HepG2 (cell line): ENCODE results near the gene ALDH2. TPM values are rescaled to one million over a fixed set of nuclear protein-coding genes. Genes with fewer than 3 reads are reported as not detected.

Experiments used
- ATF6 ChIP-seq: sonication (generic); formaldehyde crosslinking; conservative IDR thresholded peaks from 2 replicates; pipeline ENCODE4 v1.4.0; 2020; ENCODE audit warnings: missing genetic modification reagents
- BRD4 ChIP-seq: sonication (generic); formaldehyde crosslinking; IDR thresholded peaks from 2 replicates; pipeline ENCODE4 v1.4.0; 2020; ENCODE audit warnings: missing genetic modification reagents
- CAMTA2 ChIP-seq: sonication (generic); formaldehyde crosslinking; IDR thresholded peaks from 2 replicates; pipeline ENCODE4 v1.4.0; 2020; ENCODE audit warnings: mild to moderate bottlenecking, missing genetic modification reagents, borderline replicate concordance
- CHD4 ChIP-seq: fragments of 200-600 bp; sonication (generic); IDR thresholded peaks from 2 replicates; pipeline ENCODE4 v1.7.0; 2017; ENCODE audit warnings: mild to moderate bottlenecking, low read length, borderline replicate concordance
- CREM ChIP-seq, 2 experiments: sonication (generic) in 1 of 2; formaldehyde crosslinking in 1 of 2; IDR thresholded peaks; 2 replicates each; pipeline versions ENCODE4 v1.4.0 to v1.6.1; 2016 to 2020; ENCODE audit warnings: antibody characterized with exemption in 1 of 2, mild to moderate bottlenecking in 1 of 2, missing genetic modification reagents in 1 of 2
- DMTF1 ChIP-seq: sonication (generic); formaldehyde crosslinking; IDR thresholded peaks from 2 replicates; pipeline ENCODE4 v1.4.0; 2020; ENCODE audit warnings: mild to moderate bottlenecking, missing genetic modification reagents
- HDAC6 ChIP-seq: fragments of 200-600 bp; sonication (generic); IDR thresholded peaks from 2 replicates; pipeline ENCODE4 v1.7.0; 2017; ENCODE audit warnings: mild to moderate bottlenecking, antibody characterized with exemption, low read length, low read depth
- NR1H2 ChIP-seq: sonication (generic); formaldehyde crosslinking; IDR thresholded peaks from 2 replicates; pipeline ENCODE4 v1.8.1; 2022; ENCODE audit warnings: low read depth, missing genetic modification reagents, borderline replicate concordance
- PITX1 ChIP-seq: sonication (generic); formaldehyde crosslinking; IDR thresholded peaks from 2 replicates; pipeline ENCODE4 v1.5.1; 2020; ENCODE audit warnings: mild to moderate bottlenecking, missing genetic modification reagents
- POGK ChIP-seq: sonication (generic); formaldehyde crosslinking; conservative IDR thresholded peaks from 2 replicates; pipeline ENCODE4 v1.8.0; 2022; ENCODE audit warnings: mild to moderate bottlenecking, moderate library complexity, missing genetic modification reagents
- POLR2A ChIP-seq, 2 experiments: IDR thresholded peaks; 2 replicates each; pipeline ENCODE4 v1.6.1; 2011; ENCODE audit warnings: low read depth in 2 of 2, low read length in 2 of 2, mild to moderate bottlenecking in 1 of 2, moderate library complexity in 1 of 2; ENCODE audit not compliant: insufficient read depth in 1 of 2
- RCOR2 ChIP-seq: IDR thresholded peaks from 2 replicates; pipeline ENCODE4 v1.6.1; 2016; ENCODE audit warnings: missing biosample characterization, missing genetic modification reagents
- SCMH1 ChIP-seq: sonication (generic); formaldehyde crosslinking; IDR thresholded peaks from 2 replicates; pipeline ENCODE4 v1.9.0; 2021; ENCODE audit warnings: missing genetic modification reagents, mild to moderate bottlenecking, borderline replicate concordance
- SPEN ChIP-seq: sonication (generic); formaldehyde crosslinking; IDR thresholded peaks from 2 replicates; pipeline ENCODE4 v1.5.1; 2020; ENCODE audit warnings: low read depth, mild to moderate bottlenecking, missing genetic modification reagents
- XRCC5 ChIP-seq: fragments of 200-400 bp; formaldehyde crosslinking; optimal IDR thresholded peaks from 2 replicates; pipeline ENCODE3; 2017; ENCODE audit warnings: mild to moderate bottlenecking, low read length
- ZBTB8A ChIP-seq: sonication (generic); formaldehyde crosslinking; IDR thresholded peaks from 2 replicates; pipeline ENCODE4 v1.4.0; 2020; ENCODE audit warnings: mild to moderate bottlenecking, low read depth, missing genetic modification reagents, borderline replicate concordance
- ZFP41 ChIP-seq: sonication (generic); formaldehyde crosslinking; IDR thresholded peaks from 2 replicates; pipeline ENCODE4 v1.4.0; 2020; ENCODE audit warnings: mild to moderate bottlenecking, missing genetic modification reagents, borderline replicate concordance
- ZNF34 ChIP-seq: sonication (generic); formaldehyde crosslinking; IDR thresholded peaks from 2 replicates; pipeline ENCODE4 v1.4.0; 2020; ENCODE audit warnings: mild to moderate bottlenecking, missing genetic modification reagents, borderline replicate concordance
- ZNF484 ChIP-seq: sonication (generic); formaldehyde crosslinking; IDR thresholded peaks from 2 replicates; pipeline ENCODE4 v1.5.1; 2020; ENCODE audit warnings: mild to moderate bottlenecking, low read depth, missing genetic modification reagents, borderline replicate concordance
- ZNF530 ChIP-seq: sonication (generic); formaldehyde crosslinking; IDR thresholded peaks from 2 replicates; pipeline ENCODE4 v1.5.0; 2020; ENCODE audit warnings: low read depth, mild to moderate bottlenecking, missing genetic modification reagents
- ZNF747 ChIP-seq: sonication (generic); formaldehyde crosslinking; IDR thresholded peaks from 2 replicates; pipeline ENCODE4 v1.8.1; 2023; ENCODE audit warnings: missing genetic modification reagents, mild to moderate bottlenecking, borderline replicate concordance
- polyA plus RNA-seq, 8 experiments: library from polyadenylated mRNA; depleted of rRNA in 3 of 8; stranded (reverse) in 7 of 8; unstranded in 1 of 8; fragments of >200 nt; fragmentation: Illumina TruSeq in 4 of 8; extraction: Trizol in 4 of 8; gene quantifications; 2 replicates each; pipeline versions ENCODE4 v1.2.1 to v1.2.3, GENCODE V29; 2011 to 2016; ENCODE audit warnings: low read depth in 4 of 8, missing spikeins in 1 of 8, mixed read lengths in 1 of 8; ENCODE audit not compliant: insufficient read depth in 1 of 8
- total RNA-seq, 5 experiments: library from RNA; depleted of rRNA; stranded (reverse); fragments of >200 nt; fragmentation: Illumina TruSeq; extraction: Trizol; gene quantifications; 2 replicates each; pipeline ENCODE4 v1.2.3, GENCODE V29; 2016; ENCODE audit warnings: low read depth in 1 of 5
- TF ChIP-seq, protein P1 (sequence below): sonication (generic); formaldehyde crosslinking; IDR thresholded peaks from 2 replicates; pipeline ENCODE4 v1.4.0; 2020; ENCODE audit warnings: mild to moderate bottlenecking, missing genetic modification reagents

The ALDH2 gene
- total and polyA plus RNA-seq, 2 of the 13 experiments (the other 11 are each of a cell fraction or from before 2014, with no cell fraction given) = 78.8 to 103 TPM

DNA sequence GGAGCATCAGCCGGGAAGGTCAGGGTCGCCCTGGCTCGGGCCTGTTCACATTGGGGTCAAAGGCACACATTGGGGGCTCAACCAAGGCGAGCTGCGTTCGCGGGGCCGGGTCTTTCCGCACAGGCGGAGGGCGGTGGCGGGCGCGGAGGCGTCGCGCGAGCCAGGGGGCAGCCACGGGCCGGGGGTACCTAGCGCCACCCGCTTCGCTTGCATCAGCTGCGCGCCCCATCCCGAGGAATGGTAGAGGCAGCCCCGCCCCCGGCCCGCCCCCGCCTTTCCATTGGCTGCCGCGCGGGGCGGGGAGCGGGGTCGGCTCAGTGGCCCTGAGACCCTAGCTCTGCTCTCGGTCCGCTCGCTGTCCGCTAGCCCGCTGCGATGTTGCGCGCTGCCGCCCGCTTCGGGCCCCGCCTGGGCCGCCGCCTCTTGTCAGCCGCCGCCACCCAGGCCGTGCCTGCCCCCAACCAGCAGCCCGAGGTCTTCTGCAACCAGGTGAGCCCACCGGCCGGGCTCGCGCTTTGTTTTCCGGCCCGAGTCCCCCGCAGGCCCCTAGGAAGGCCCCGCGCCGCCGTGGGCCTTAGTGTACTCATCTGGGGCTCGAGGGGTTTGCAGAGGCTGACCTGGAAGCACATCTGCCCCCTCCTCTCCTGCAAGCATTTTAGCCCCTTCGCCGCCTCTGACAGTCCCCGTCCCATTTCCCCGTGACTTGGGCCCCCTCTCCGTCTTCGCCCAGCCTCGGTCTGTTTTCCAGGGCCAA is at the start of gene ALDH2 (continued):
- peak; percentile 69 to 94 for TF ChIP-seq POLR2A (IDR thresholded peaks at IDR 0.05; ENCODE audit: insufficient read depth in 1 of 2, low read depth in 2 of 2, low read length in 2 of 2)
- no peak for TF ChIP-seq HDAC6
- no peak for TF ChIP-seq BRD4
- TF ChIP-seq CAMTA2 (CRISPR knock-in tag) = peak; percentile 67; the same call in 1 of the 2 replicates
- TF ChIP-seq ZNF484 (CRISPR knock-in tag) = no peak
- peak; percentile 90 for TF ChIP-seq POGK (CRISPR knock-in tag)
- TF ChIP-seq NR1H2 (CRISPR knock-in tag) = no peak
- TF ChIP-seq SCMH1 (CRISPR knock-in tag) = no peak
- peak; percentile 15 for TF ChIP-seq XRCC5
- TF ChIP-seq RCOR2 (CRISPR knock-in tag) = no peak
- peak; percentile 20; the same call in 1 of the 2 replicates for TF ChIP-seq SPEN
- TF ChIP-seq ZNF530 (CRISPR knock-in tag) = no peak
- TF ChIP-seq ZBTB8A = no peak
- TF ChIP-seq ZFP41 (CRISPR knock-in tag) = no peak
- TF ChIP-seq CHD4 = no peak
- TF ChIP-seq ZNF747 = peak; percentile 78
- TF ChIP-seq ZNF34 (CRISPR knock-in tag) = no peak
- TF ChIP-seq, protein P1, sequence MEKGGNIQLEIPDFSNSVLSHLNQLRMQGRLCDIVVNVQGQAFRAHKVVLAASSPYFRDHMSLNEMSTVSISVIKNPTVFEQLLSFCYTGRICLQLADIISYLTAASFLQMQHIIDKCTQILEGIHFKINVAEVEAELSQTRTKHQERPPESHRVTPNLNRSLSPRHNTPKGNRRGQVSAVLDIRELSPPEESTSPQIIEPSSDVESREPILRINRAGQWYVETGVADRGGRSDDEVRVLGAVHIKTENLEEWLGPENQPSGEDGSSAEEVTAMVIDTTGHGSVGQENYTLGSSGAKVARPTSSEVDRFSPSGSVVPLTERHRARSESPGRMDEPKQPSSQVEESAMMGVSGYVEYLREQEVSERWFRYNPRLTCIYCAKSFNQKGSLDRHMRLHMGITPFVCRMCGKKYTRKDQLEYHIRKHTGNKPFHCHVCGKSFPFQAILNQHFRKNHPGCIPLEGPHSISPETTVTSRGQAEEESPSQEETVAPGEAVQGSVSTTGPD (CRISPR knock-in tag) = no peak
- TF ChIP-seq CREM (IDR thresholded peaks at IDR 0.05) = no peak
- no peak for TF ChIP-seq CREM (CRISPR knock-in tag; IDR thresholded peaks at IDR 0.05)
- no peak for TF ChIP-seq ATF6 (CRISPR knock-in tag)
- TF ChIP-seq PITX1 (CRISPR knock-in tag) = no peak
- no peak for TF ChIP-seq DMTF1 (CRISPR knock-in tag)
